ENCODE results near the gene PHC2.
A peak's percentile ranks its signal among the peaks of the same experiment; 100 is the strongest.

Gene PHC2

GRCh38 chr1:33420870-33421775 lies 9.8 kb downstream of the PHC2 start:
- DNase-seq = no peak

- no peak for DNase-seq
Observed at GRCh38 chr1:33418811-33419210, 12.1 kb downstream of the PHC2 start.

- no peak for DNase-seq
Observed at GRCh38 chr1:33414879-33415278, 16.0 kb downstream of the PHC2 start.

- no peak for DNase-seq
Observed at GRCh38 chr1:33410091-33410701, 20.7 kb downstream of the PHC2 start.

GRCh38 chr1:33408093-33408436 lies 22.8 kb downstream of the PHC2 start:
- DNase-seq = no peak

GRCh38 chr1:33407352-33408092 lies 23.4 kb downstream of the PHC2 start:
- no peak for DNase-seq

GRCh38 chr1:33402206-33402605 lies 28.7 kb downstream of the PHC2 start:
- DNase-seq = no peak

- DNase-seq = no peak
Observed at GRCh38 chr1:33401471-33401870, 29.4 kb downstream of the PHC2 start.

- no peak for DNase-seq
Observed at GRCh38 chr1:33400153-33400911, 30.6 kb downstream of the PHC2 start.

GRCh38 chr1:33399375-33399774 lies 31.5 kb downstream of the PHC2 start:
- DNase-seq = no peak

GRCh38 chr1:33397994-33398393 lies 32.9 kb downstream of the PHC2 start:
- no peak for DNase-seq

- no peak for DNase-seq
Observed at GRCh38 chr1:33397125-33397506, 33.8 kb downstream of the PHC2 start.

GRCh38 chr1:33396188-33397124 lies 34.4 kb downstream of the PHC2 start:
- DNase-seq = peak in 1 of 2 experiments; percentile 22

- DNase-seq = no peak
Observed at GRCh38 chr1:33394770-33395169, 36.1 kb downstream of the PHC2 start.

- no peak for DNase-seq
Observed at GRCh38 chr1:33393991-33394390, 36.9 kb downstream of the PHC2 start.

GRCh38 chr1:33393524-33393923 lies 37.4 kb downstream of the PHC2 start:
- no peak for DNase-seq

- no peak for DNase-seq
Observed at GRCh38 chr1:33392639-33393038, 38.3 kb downstream of the PHC2 start.

- no peak for DNase-seq
Observed at GRCh38 chr1:33392206-33392605, 38.7 kb downstream of the PHC2 start.

- no peak for DNase-seq
Observed at GRCh38 chr1:33391343-33392078, 39.4 kb downstream of the PHC2 start.

GRCh38 chr1:33390542-33390941 lies 40.4 kb downstream of the PHC2 start:
- no peak for DNase-seq
